HL-60 (cell line): ENCODE data around the gene TCAP.

Source experiments
- DNase-seq, 2 experiments: peaks; one replicate each; pipeline ENCODE4 v3.0.0-alpha.2; 2010 to 2020; ENCODE audit warnings: low read depth in 1 of 2, low spot score in 1 of 2
- H3K27ac ChIP-seq: fragments of 250-450 bp; sonication (Bioruptor Pico); replicated peaks from 2 replicates; pipeline ENCODE4 v1.5.1; 2020; ENCODE audit warnings: mild to moderate bottlenecking, moderate library complexity
- H3K27me3 ChIP-seq: fragments of 250-450 bp; sonication (Bioruptor Pico); 2 replicates; pipeline ENCODE4 v1.5.1; 2021; ENCODE audit warnings: mild to moderate bottlenecking, moderate library complexity; ENCODE audit not compliant: insufficient read depth, poor library complexity, severe bottlenecking
- H3K4me3 ChIP-seq: replicated peaks from 2 replicates; pipeline ENCODE4 v1.5.1; 2011; ENCODE audit warnings: mild to moderate bottlenecking, control low read depth, low read length; ENCODE audit not compliant: insufficient read depth
- GABPA ChIP-seq: IDR thresholded peaks from 2 replicates; pipeline ENCODE4 v1.6.1; 2012; ENCODE audit warnings: low read depth
- POLR2AphosphoS5 ChIP-seq: IDR thresholded peaks from 2 replicates; pipeline ENCODE4 v1.6.1; 2012; ENCODE audit warnings: low read depth
- SPI1 ChIP-seq: IDR thresholded peaks from 2 replicates; pipeline ENCODE4 v1.6.1; 2012; ENCODE audit warnings: low read depth, mild to moderate bottlenecking, borderline replicate concordance
- TF ChIP-seq, protein P1 (sequence below): IDR thresholded peaks from one replicate; pipeline ENCODE4 v1.5.1; 2011; ENCODE audit warnings: low read length, control low read depth, inconsistent platforms; ENCODE audit not compliant: insufficient read depth
- TF ChIP-seq, protein P2 (sequence below): IDR thresholded peaks from 2 replicates; pipeline ENCODE4 v1.6.1; 2012; ENCODE audit warnings: low read depth; ENCODE audit not compliant: insufficient replicate concordance

TCAP gene

GRCh38 chr17:39694593-39694992 is 29.4 kb downstream of the TCAP start:
- Histone ChIP-seq H3K27ac (no peak overlapping the region), H3K27me3 (peaks cover 2% of the 10 kb centered on the region), H3K4me3 (no peak overlapping the region)
- TF ChIP-seq POLR2AphosphoS5 (no peak), GABPA (no peak), SPI1 (no peak)
- TF ChIP-seq, protein P1, sequence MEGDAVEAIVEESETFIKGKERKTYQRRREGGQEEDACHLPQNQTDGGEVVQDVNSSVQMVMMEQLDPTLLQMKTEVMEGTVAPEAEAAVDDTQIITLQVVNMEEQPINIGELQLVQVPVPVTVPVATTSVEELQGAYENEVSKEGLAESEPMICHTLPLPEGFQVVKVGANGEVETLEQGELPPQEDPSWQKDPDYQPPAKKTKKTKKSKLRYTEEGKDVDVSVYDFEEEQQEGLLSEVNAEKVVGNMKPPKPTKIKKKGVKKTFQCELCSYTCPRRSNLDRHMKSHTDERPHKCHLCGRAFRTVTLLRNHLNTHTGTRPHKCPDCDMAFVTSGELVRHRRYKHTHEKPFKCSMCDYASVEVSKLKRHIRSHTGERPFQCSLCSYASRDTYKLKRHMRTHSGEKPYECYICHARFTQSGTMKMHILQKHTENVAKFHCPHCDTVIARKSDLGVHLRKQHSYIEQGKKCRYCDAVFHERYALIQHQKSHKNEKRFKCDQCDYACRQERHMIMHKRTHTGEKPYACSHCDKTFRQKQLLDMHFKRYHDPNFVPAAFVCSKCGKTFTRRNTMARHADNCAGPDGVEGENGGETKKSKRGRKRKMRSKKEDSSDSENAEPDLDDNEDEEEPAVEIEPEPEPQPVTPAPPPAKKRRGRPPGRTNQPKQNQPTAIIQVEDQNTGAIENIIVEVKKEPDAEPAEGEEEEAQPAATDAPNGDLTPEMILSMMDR: no peak
- TF ChIP-seq, protein P2, sequence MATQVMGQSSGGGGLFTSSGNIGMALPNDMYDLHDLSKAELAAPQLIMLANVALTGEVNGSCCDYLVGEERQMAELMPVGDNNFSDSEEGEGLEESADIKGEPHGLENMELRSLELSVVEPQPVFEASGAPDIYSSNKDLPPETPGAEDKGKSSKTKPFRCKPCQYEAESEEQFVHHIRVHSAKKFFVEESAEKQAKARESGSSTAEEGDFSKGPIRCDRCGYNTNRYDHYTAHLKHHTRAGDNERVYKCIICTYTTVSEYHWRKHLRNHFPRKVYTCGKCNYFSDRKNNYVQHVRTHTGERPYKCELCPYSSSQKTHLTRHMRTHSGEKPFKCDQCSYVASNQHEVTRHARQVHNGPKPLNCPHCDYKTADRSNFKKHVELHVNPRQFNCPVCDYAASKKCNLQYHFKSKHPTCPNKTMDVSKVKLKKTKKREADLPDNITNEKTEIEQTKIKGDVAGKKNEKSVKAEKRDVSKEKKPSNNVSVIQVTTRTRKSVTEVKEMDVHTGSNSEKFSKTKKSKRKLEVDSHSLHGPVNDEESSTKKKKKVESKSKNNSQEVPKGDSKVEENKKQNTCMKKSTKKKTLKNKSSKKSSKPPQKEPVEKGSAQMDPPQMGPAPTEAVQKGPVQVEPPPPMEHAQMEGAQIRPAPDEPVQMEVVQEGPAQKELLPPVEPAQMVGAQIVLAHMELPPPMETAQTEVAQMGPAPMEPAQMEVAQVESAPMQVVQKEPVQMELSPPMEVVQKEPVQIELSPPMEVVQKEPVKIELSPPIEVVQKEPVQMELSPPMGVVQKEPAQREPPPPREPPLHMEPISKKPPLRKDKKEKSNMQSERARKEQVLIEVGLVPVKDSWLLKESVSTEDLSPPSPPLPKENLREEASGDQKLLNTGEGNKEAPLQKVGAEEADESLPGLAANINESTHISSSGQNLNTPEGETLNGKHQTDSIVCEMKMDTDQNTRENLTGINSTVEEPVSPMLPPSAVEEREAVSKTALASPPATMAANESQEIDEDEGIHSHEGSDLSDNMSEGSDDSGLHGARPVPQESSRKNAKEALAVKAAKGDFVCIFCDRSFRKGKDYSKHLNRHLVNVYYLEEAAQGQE: no peak
- DNase-seq: no peak

- H3K27ac ChIP-seq: no peak overlapping the region
- peaks cover 2% of the 10 kb centered on the region for H3K27me3 ChIP-seq
- TF ChIP-seq, protein P1: no peak
- TF ChIP-seq GABPA (no peak), SPI1 (no peak), POLR2AphosphoS5 (no peak)
- TF ChIP-seq, protein P2: no peak
- no peak for DNase-seq
- no peak overlapping the region for H3K4me3 ChIP-seq
Observed at GRCh38 chr17:39695089-39695474, 29.9 kb downstream of the TCAP start.

- DNase-seq: no peak
- H3K27me3 ChIP-seq: peaks cover 11% of the 10 kb centered on the region
- no peak for TF ChIP-seq POLR2AphosphoS5
- no peak for TF ChIP-seq SPI1
- TF ChIP-seq, protein P2: no peak
- TF ChIP-seq, protein P1: no peak
- TF ChIP-seq GABPA: no peak
- H3K27ac ChIP-seq: no peak overlapping the region
- no peak overlapping the region for H3K4me3 ChIP-seq
Observed at GRCh38 chr17:39696731-39697130, 31.6 kb downstream of the TCAP start.
